Measurements from ENCODE around the gene PLSCR2.

GRCh38 chr3:146404436-146404835 is 64.9 kb downstream of the PLSCR2 start:
- no peak for TF ChIP-seq CTCF (IDR thresholded peaks at IDR 0.05; ENCODE audit: low read depth, low read length, missing input control)
- TF ChIP-seq RXRA (IDR thresholded peaks at IDR 0.05), result no peak
- TF ChIP-seq RAD21 (IDR thresholded peaks at IDR 0.05), result no peak
- TF ChIP-seq NR2F2 (IDR thresholded peaks at IDR 0.05), result no peak
- no peak for TF ChIP-seq SP1 (IDR thresholded peaks at IDR 0.05)
- no peak for TF ChIP-seq EGR1 (IDR thresholded peaks at IDR 0.05; ENCODE audit: low read depth in 2 of 2)
- no peak for TF ChIP-seq REST (IDR thresholded peaks at IDR 0.05)
- no peak for TF ChIP-seq TAF1 (conservative IDR thresholded peaks at IDR 0.05)
- no peak for TF ChIP-seq YY1 (IDR thresholded peaks at IDR 0.05)
- TF ChIP-seq HNF4A (conservative IDR thresholded peaks at IDR 0.05), result no peak
- no peak for TF ChIP-seq GABPA (IDR thresholded peaks at IDR 0.05 in 1 of 2, conservative IDR thresholded peaks at IDR 0.05 in 1 of 2)
- no peak for TF ChIP-seq JUND (IDR thresholded peaks at IDR 0.05)

Data from liver (tissue), 3 donors.